Measurements from ENCODE around the gene EOGT.

DNA sequence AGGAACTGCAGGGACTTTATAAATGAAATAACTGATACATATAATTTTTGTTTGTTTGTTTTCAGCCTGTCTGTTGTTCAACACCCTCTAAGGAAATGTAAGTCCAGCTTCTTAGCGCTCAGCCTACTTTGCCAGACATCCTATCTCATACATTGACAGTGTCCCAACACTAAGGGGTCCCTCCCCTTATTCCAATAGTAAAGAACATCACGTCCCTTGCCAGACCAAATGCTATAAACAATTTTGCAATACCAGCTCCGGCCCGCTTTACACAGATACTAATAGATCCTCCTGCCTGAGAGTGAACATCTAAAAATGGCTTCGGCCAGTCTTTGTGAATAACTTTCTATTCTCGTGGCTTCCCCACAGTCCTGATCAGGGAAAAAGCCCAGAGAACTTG is 76.6 kb downstream of the EOGT start:
- TF ChIP-seq POLR2A (IDR thresholded peaks at IDR 0.05) (no peak), POLR2AphosphoS5 (IDR thresholded peaks at IDR 0.05) (no peak), EP300 (IDR thresholded peaks at IDR 0.05; ENCODE audit: low read depth) (no peak)
- TF ChIP-seq, protein P1, sequence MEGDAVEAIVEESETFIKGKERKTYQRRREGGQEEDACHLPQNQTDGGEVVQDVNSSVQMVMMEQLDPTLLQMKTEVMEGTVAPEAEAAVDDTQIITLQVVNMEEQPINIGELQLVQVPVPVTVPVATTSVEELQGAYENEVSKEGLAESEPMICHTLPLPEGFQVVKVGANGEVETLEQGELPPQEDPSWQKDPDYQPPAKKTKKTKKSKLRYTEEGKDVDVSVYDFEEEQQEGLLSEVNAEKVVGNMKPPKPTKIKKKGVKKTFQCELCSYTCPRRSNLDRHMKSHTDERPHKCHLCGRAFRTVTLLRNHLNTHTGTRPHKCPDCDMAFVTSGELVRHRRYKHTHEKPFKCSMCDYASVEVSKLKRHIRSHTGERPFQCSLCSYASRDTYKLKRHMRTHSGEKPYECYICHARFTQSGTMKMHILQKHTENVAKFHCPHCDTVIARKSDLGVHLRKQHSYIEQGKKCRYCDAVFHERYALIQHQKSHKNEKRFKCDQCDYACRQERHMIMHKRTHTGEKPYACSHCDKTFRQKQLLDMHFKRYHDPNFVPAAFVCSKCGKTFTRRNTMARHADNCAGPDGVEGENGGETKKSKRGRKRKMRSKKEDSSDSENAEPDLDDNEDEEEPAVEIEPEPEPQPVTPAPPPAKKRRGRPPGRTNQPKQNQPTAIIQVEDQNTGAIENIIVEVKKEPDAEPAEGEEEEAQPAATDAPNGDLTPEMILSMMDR (IDR thresholded peaks at IDR 0.05), result no peak

Data from transverse colon (tissue), 4 donors.